ES-I3 (cell line): Measurements from ENCODE around the gene SERAC1.
"Not testable (repeated sequence)": the region's sequence is repeated elsewhere in the genome, so short reads cannot be mapped to it uniquely, and the experiment has no call there.

Experiments
- H3K36me3 ChIP-seq: 2 replicates; pipeline ENCODE4 v1.6.1; 2013; ENCODE audit warnings: mild to moderate bottlenecking, low read length, control low read depth, moderate library complexity; ENCODE audit not compliant: insufficient read depth
- H3K4me1 ChIP-seq: 2 replicates; pipeline ENCODE4 v1.6.1; 2013; ENCODE audit warnings: mild to moderate bottlenecking, control low read depth, low read length; ENCODE audit not compliant: insufficient read depth
- H3K9ac ChIP-seq: 2 replicates; pipeline ENCODE4 v1.6.1; 2013; ENCODE audit warnings: low read depth, mild to moderate bottlenecking, low read length, moderate library complexity
- H3K9me3 ChIP-seq: 2 replicates; pipeline ENCODE4 v1.6.1; 2013; ENCODE audit warnings: mild to moderate bottlenecking, low read length, moderate library complexity; ENCODE audit not compliant: control insufficient read depth, insufficient read depth

SERAC1 gene

DNA sequence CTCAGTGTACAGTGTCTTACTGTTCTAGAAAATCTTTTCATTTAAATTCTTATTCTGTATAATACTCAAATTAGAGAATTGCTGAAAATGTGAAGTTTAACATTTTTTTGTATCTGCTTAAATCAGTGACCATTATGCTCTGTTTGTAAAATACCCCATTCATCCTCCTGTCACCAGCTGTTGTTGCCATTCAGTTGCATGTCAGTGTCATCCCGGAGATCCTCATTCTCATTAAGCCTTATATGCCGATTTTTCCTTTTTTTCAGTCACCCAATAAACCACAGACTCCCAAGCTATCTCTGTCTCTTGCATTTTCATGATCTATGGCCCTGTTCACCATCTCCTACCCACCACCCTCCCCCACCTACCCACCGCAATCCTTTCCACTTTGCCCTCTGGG lies 20.5 kb upstream of the SERAC1 start:
- H3K9ac ChIP-seq = no peak overlapping the region
- 0 out of 2 replicates have a peak, but pooled peaks cover 4% of the 10 kb centered on the region for H3K9me3 ChIP-seq
- no peaks in the 10 kb centered on the region; the same call in none of the 2 replicates for H3K4me1 ChIP-seq
- no peaks in the 10 kb centered on the region for H3K36me3 ChIP-seq

DNA sequence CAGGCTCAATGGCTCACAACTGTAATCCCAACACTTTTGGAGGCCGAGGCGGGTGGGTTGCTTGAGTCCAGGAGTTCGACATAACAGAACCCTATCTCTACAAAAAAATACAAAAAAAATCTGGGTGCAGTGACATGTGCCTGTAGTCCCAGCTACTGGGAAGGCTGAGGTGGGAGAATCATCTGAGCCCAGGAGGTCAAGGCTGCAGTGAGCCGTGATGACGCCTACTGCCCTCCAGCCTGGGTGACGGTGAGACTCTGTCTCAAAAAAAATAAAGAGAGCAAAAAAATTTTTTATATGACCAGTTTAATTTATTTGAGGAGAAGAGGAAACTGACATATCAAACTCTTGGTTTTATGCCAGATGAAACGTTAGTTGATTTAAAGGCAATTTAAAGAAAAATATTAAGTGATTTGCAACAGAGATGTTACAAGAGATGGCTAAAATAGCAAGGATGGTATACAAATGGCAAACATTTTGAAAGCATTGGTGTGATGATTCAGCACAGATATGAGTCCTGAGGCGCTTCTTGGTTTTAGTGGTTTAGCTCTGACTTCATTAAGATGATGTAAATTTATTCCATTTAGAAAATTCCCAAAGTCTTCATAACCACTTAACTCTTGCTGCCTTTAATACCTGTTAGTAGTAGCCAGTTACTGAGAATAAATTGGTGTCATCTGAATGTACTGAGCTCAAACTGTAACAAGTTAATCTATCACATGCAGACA lies 17.8 kb upstream of the SERAC1 start:
- Histone ChIP-seq H3K36me3 (no peaks in the 10 kb centered on the region), H3K9me3 (0 out of 2 replicates have a peak, but pooled peaks cover 4% of the 10 kb centered on the region), H3K4me1 (no peaks in the 10 kb centered on the region), H3K9ac (no peak overlapping the region)

DNA sequence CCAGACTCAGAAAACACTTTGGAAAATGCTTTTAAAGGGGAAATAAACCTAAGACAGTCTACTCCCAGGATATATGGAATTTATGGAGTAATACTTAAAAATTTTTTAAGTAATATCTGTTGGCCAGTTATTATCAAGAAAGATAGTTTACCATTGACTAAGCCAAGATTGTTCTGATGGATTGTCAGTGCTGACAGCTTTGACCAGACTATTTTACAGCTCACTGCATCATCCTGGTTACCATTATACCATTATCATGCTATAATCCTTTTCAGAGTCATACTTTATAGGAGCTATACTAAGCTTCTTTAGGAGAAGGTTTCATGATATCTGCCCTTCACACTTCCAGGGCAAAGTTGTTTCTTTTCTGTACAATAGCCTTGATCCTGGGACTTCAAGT lies 16.5 kb upstream of the SERAC1 start:
- Histone ChIP-seq H3K9ac (no peak overlapping the region), H3K36me3 (no peaks in the 10 kb centered on the region), H3K4me1 (no peaks in the 10 kb centered on the region), H3K9me3 (0 out of 2 replicates have a peak, but pooled peaks cover 4% of the 10 kb centered on the region)

DNA sequence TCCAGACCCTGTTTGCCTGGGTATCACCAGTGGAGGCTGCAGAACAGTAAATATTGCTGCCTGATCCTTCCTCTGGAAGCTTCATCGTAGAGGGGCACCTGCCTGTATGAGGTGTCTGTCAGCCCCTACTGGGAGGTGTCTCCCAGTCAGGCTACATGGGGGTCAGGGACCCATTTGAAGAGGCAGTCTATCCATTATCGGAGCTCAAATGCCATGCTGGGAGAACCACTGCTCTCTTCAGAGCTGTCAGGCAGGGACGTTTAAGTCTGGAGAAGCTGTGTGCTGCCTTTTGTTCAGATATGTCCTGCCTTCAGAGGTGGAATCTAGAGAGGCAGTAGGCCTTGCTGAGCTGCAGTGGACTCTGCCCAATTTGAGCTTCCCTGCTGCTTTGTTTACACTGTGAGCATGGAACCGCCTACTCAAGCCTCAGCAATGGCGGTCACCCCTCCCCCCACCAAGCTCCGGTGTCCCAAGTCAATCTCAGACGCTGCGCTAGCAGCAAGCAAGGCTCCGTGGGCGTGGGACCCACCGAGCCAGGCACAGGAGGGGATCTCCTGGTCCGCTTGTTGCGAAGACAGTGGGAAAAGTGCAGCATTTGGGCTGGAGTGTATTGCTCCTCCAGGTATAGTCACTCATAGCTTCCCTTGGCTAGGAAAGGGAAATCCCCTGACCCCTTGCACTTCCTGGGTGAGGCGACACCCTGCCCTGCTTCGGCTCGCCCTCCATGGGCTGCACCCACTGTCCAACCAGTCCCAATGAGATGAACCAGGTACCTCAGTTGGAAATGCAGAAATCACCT lies 15.3 kb upstream of the SERAC1 start:
- not testable (repeated sequence) for H3K36me3 ChIP-seq, H3K9me3 ChIP-seq, H3K4me1 ChIP-seq
- peak overlapping the region; percentile 9; the same call in 1 of the 2 replicates for H3K9ac ChIP-seq

DNA sequence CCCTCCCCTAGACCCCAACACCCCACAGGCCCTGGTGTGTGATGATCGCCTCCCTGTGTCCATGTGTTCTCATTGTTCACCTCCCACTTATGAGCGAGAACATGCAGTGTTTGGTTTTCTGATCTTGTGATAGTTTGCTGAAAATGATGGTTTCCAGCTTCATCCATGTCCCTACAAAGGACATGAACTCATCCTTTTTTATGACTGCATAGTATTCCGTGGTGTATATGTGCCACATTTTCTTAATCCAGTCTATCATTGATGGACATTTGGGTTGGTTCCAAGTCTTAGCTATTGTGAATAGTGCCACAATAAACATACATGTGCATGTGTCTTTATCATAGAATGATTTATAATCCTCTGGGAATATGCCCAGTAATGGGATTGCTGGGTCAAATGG lies 9.7 kb upstream of the SERAC1 start:
- H3K9me3 ChIP-seq, H3K36me3 ChIP-seq, H3K9ac ChIP-seq, H3K4me1 ChIP-seq: not testable (repeated sequence)

DNA sequence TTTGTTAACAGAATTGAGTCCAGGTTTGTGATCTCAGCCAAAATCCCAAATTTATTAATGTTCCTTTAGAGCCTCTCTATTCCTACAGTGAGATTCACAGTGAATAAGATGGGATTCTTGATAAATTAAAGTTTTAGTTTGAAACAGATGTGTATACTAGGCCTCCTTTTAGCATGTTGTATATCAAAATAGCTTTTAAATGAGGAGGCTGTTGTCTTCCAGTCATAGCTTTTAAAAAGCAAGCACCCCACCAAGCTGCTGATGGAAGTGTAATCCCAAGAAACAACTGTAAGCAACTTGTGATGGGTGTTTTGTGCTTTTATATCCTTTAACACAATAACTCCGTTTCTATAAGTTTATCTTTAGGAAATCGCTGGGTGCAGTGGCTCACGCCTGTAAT lies 7.0 kb upstream of the SERAC1 start:
- Histone ChIP-seq H3K9ac (no peak overlapping the region), H3K36me3 (no peaks in the 10 kb centered on the region), H3K9me3 (no peaks in the 10 kb centered on the region), H3K4me1 (peaks cover 14% of the 10 kb centered on the region)

DNA sequence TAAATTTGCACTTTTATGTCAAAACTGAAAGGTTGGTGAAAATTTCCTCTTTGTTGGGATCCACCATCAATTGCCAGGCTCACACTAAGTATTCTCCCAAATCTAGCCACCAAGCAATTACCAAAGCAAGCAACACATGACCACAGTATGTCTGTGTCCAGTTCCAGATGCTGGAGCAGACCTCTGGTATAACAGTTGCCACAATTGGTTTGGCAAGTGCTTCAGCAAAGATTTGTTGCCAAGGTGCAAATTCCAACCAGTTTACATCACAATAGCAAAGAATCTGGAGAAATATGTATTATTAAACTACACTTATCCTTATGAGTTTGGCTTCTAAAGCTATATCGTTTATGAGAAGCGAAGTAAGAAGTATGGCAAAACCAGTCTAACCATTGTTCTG lies 6.5 kb upstream of the SERAC1 start:
- H3K4me1 ChIP-seq = peaks cover 15% of the 10 kb centered on the region
- H3K36me3 ChIP-seq = no peaks in the 10 kb centered on the region
- no peaks in the 10 kb centered on the region for H3K9me3 ChIP-seq
- no peak overlapping the region for H3K9ac ChIP-seq

DNA sequence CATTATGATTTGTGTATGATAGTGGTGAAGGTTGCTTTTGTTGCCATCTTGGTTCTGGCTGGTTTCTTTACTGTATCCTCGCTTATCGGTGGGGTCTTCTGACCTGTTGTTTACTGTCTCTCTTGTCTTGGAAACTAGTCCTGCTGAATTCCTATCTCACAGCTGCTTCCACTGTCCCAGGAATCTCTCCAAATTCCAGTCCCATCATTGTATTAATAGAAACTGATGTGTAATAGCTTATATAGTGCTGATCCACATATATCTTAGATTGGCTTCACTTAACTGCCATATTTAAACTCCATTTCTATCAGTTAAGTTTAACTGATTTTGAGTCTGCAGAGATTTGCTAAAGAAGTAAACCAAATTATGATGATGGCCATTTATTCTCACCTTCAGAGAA lies 6.0 kb upstream of the SERAC1 start:
- no peak overlapping the region for H3K9ac ChIP-seq
- no peaks in the 10 kb centered on the region for H3K9me3 ChIP-seq
- peaks cover 15% of the 10 kb centered on the region for H3K4me1 ChIP-seq
- H3K36me3 ChIP-seq = no peaks in the 10 kb centered on the region

DNA sequence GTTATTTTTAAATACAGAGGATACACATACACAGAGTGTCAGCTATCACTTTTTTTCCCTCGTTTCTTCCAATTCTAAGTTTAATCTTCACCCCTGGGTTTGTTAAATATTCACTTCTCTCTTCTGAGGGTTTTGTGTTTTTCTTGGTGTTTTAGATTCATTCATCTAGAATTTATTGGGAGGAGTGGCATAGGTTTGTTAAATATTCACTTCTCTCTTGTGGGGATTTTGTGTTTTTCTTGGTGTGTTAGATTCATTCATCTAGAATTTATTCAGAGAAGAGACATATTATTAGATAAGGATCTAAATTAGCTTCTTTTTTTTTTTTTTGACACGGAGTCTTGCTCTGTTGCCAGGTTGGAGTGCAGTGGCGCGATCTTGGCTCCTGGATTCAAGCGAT lies 3.9 kb upstream of the SERAC1 start:
- no peak overlapping the region for H3K9ac ChIP-seq
- H3K4me1 ChIP-seq = peaks cover 15% of the 10 kb centered on the region
- H3K9me3 ChIP-seq = no peaks in the 10 kb centered on the region
- no peaks in the 10 kb centered on the region for H3K36me3 ChIP-seq

DNA sequence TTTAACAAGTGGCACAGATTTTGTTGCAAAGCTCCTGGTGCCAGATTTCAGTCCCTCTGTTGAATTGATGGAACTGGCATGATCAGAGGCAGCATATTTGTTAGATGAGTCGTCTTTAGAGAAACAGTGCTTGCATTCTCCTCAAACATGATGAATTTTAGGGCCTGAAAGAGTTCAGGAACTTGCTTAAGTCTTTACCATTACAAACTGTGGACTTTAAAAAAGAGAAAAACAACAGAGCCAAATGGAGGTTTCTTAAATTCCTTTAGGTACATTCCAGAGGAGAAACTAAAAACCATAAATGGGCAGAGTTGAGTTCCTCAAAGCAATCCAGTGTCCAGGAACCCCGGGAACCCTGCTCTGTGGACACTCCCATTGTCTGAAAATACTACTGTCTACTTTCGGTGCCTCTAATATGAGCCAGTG lies 2.6 kb upstream of the SERAC1 start:
- no peak overlapping the region for H3K9ac ChIP-seq
- no peaks in the 10 kb centered on the region for H3K9me3 ChIP-seq
- no peaks in the 10 kb centered on the region for H3K36me3 ChIP-seq
- peaks cover 15% of the 10 kb centered on the region for H3K4me1 ChIP-seq

DNA sequence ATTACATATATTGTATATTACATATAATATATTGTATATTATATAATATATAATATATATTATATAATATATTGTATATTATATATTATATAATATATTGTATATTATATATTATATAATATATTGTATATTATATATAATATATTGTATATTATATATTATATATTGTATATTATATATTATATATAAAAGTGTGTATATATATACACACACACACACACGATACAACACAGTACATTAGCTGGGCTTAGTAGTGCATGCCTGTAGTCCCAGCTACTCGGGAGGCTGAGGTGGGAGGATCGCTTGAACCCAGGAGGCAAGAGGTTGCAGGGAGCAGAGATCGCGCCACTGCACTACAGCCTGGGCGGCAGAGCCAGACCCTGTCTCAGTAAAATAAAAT lies 1.6 kb upstream of the SERAC1 start:
- not testable (repeated sequence) for H3K9me3 ChIP-seq, H3K36me3 ChIP-seq, H3K9ac ChIP-seq
- peaks cover 15% of the 10 kb centered on the region for H3K4me1 ChIP-seq

DNA sequence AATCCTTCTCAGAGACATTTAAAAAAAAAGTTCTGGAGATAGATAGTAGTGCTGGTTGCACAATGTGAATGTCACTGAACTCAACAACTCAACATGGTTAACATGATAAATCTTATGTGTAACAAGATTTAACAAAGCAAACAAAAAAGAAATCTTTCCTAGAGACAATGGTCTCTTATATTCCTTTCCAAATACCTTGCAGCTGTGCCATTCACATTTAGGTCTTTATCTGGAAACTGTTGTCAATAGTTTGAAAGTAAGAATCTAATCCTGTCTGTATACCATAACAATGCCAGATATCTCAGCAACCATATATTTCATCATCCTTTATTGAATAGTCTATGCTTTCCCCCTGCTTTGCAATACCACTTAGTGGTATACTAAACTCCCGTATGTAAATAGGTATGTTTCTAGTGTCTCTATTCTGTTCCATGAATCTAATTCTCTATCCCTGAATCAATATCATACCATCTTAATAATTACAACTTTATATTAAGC lies 2.1 kb downstream of the SERAC1 start:
- H3K36me3 ChIP-seq = no peaks in the 10 kb centered on the region
- H3K9ac ChIP-seq = no peak overlapping the region
- H3K4me1 ChIP-seq = peaks cover 17% of the 10 kb centered on the region
- no peaks in the 10 kb centered on the region for H3K9me3 ChIP-seq

DNA sequence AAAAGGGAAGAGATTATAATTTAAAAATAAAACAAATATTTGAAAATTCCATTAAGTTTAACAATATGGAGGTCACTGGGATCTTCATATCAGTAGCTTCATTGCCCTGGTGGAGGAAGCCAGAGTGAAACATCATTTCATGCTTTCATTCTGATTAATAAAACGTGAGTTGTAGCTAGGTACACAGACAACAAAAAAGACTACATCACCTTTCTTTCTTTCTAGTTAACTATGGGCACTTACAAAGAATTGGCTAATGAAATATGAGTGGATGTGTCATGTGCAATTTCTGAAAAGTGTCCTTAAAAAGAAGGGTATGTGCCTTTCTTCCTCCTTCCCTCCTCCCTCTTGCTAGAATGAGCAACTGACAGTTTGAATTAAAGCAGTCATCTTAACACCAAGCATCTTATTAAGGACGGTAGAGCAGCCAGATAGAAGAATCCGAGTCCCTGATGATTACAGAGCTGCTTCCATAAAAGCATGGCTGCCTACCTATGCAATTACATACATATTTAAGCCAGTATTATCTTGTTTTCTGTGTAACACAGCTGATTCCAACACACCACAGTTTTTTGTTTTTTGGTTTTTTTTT lies 3.4 kb downstream of the SERAC1 start:
- no peak overlapping the region for H3K9ac ChIP-seq

DNA sequence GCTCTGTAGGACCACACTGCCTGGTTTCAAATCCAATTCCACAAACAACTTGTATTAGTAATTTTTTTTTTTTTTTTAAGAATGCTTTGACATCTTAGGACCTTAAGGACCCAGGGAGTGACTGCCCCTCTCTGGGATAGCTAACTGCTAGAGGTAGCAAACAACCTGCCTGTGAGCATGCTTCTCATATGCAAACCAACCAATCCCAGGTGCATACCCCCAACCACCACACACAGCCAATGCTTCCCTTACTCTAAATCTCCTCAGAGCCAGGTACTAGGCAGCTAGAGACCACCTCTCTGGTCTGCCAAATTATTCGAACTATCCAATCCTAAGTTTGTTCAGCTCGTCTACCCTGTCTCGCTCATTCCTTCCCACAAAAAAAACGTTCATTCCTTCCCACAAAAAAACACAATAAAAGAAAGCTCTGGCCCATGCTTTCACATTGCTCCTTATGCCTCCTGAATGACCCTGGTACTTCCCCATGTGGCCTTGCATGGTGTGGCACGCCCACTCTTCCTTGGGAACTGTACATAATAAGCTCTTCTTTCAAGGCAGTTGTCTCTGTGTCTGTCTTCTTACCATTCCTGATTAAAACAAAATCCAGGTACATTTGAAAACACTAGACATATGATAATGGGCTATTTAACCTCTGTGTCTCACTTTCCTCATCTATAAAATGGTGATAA lies 6.4 kb downstream of the SERAC1 start:
- Histone ChIP-seq H3K4me1 (peaks cover 7% of the 10 kb centered on the region), H3K36me3 (no peaks in the 10 kb centered on the region), H3K9me3 (no peaks in the 10 kb centered on the region), H3K9ac (no peak overlapping the region)

More for the DNA sequence above, 3.4 kb downstream of the SERAC1 start:
- H3K9me3 ChIP-seq = no peaks in the 10 kb centered on the region
- no peaks in the 10 kb centered on the region for H3K36me3 ChIP-seq
- peaks cover 7% of the 10 kb centered on the region for H3K4me1 ChIP-seq
